Chondrocyte (in vitro differentiated cells): Measurements from ENCODE around the gene XYLT2. TPM values are rescaled to one million over a fixed set of nuclear protein-coding genes. Genes with fewer than 3 reads are reported as not detected.

Source experiments
- DNase-seq: peaks from one replicate; pipeline ENCODE4 v3.0.0; 2021; ENCODE audit warnings: mixed read lengths, low spot score
- H3K27ac Mint-ChIP-seq: one replicate; pipeline ENCODE4 v1.8.0; 2021; ENCODE audit warnings: mild to moderate bottlenecking, moderate library complexity, mixed read lengths; ENCODE audit not compliant: unreplicated experiment
- H3K27me3 Mint-ChIP-seq: 2 replicates; pipeline ENCODE4 v1.8.0; 2021; ENCODE audit warnings: low read depth, mixed read lengths
- H3K36me3 Mint-ChIP-seq: 2 replicates; pipeline ENCODE4 v1.8.0; 2021; ENCODE audit warnings: low read depth, mixed read lengths
- H3K4me1 Mint-ChIP-seq: 2 replicates; pipeline ENCODE4 v1.8.0; 2021; ENCODE audit warnings: low read depth, mild to moderate bottlenecking, mixed read lengths
- H3K4me3 Mint-ChIP-seq: one replicate; pipeline ENCODE4 v1.8.0; 2021; ENCODE audit warnings: mild to moderate bottlenecking, moderate library complexity, mixed read lengths; ENCODE audit not compliant: unreplicated experiment
- H3K9me3 Mint-ChIP-seq: 2 replicates; pipeline ENCODE4 v1.8.0; 2021; ENCODE audit warnings: low read depth, mixed read lengths
- total RNA-seq: library from RNA; stranded (reverse); gene quantifications from 3 replicates; pipeline ENCODE4 v1.2.1, GENCODE V29; 2021
- TF ChIP-seq, protein P1 (sequence below): fragments of 200-600 bp; sonication (generic); IDR thresholded peaks from 2 replicates; pipeline ENCODE4 v1.5.0; 2021; ENCODE audit warnings: antibody characterized with exemption, mild to moderate bottlenecking, moderate library complexity

The XYLT2 gene
- total RNA-seq, 1 donor from 2014 or later = 34.1 TPM

DNA sequence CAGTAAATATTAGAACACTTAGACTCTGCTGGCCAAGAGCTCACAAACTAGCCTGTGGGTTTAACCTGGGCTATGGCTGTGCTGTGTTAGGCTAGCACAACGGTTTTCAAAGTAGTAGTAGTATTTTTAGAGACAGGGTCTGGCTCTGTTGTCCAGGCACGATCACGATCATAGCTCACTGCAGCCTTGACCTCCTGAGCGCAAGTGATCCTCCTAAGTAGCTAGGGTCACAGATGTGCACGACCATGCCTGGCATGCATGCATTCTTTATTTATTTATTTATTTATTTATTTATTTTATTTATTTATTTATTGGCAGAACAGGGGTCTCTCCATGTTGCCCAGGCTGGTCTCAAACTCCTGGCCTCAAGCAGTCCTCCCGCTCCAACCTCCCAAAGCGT is 16.7 kb downstream of the XYLT2 start:
- H3K36me3 Mint-ChIP-seq = peaks cover 3% of the 10 kb centered on the region
- no peaks in the 10 kb centered on the region for H3K9me3 Mint-ChIP-seq
- H3K4me1 Mint-ChIP-seq = peaks cover 29% of the 10 kb centered on the region
- TF ChIP-seq, protein P1, sequence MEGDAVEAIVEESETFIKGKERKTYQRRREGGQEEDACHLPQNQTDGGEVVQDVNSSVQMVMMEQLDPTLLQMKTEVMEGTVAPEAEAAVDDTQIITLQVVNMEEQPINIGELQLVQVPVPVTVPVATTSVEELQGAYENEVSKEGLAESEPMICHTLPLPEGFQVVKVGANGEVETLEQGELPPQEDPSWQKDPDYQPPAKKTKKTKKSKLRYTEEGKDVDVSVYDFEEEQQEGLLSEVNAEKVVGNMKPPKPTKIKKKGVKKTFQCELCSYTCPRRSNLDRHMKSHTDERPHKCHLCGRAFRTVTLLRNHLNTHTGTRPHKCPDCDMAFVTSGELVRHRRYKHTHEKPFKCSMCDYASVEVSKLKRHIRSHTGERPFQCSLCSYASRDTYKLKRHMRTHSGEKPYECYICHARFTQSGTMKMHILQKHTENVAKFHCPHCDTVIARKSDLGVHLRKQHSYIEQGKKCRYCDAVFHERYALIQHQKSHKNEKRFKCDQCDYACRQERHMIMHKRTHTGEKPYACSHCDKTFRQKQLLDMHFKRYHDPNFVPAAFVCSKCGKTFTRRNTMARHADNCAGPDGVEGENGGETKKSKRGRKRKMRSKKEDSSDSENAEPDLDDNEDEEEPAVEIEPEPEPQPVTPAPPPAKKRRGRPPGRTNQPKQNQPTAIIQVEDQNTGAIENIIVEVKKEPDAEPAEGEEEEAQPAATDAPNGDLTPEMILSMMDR = no peak
- H3K27me3 Mint-ChIP-seq = no peaks in the 10 kb centered on the region
- DNase-seq = no peak
- H3K27ac Mint-ChIP-seq = no peak overlapping the region
- H3K4me3 Mint-ChIP-seq = no peak overlapping the region

DNA sequence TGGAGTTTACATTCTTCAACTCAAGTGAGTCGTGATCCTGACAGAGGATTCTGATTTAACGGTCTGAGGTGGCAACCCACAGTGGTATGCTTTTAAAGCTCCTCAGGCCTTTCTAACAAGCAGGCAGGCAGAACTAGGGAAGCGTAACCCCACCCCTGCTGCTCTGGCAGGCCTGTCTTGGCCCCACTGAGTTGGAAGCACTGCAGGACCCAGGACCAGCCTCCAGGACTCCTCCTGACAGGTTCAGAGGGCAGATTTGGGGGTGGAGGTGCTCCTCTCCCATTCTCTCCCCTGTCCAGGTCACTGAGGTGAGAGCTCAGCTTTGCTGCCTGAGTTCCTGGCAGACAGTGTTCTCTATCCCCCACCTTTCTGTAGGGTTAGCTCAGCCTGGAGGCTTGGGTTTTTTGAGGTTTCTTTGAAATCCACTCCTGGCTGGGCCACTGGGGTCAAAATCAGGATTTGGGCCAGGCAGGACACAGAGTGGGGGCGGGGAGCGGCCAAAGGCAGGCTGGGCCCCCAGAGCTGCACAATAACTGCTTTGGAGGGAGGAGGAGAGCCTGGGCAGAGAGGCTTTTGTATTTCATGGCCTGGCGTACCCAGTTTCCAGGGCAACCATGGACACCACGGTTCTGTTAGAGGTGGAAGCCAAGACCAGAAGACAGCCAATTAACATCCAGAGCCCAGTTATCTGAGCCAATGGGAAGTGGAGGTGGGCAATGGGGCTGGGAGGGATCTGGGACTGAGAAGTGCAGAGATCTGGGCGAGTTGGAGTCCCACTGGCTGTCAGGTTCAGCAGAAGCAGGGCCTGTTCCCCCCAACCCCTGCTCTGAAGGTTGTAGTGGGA is 17.5 kb downstream of the XYLT2 start:
- Mint-ChIP-seq H3K4me1 (peaks cover 29% of the 10 kb centered on the region), H3K27me3 (no peaks in the 10 kb centered on the region), H3K27ac (no peak overlapping the region), H3K36me3 (peaks cover 10% of the 10 kb centered on the region), H3K4me3 (no peak overlapping the region), H3K9me3 (no peaks in the 10 kb centered on the region)
- no peak for DNase-seq
- TF ChIP-seq, protein P1 = no peak

DNA sequence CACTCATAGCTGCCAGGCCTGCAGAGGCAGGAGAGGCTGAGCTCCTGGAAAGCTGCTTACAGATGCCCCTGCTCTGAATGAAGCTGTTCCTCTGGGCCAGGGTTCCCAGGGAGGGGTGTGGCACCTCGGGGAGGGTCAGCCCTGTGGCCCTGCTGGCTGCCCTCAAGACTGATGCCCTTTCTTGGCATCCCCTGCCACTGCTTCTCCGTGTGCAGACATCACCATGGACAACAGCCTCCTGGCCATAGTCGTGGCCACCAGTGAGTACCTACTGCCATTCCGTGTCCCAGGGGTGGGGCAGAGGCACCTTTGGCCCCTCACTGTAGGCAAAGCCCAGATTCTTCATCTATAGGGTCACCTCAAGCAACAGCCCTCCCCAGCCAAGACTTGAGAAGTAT is 18.1 kb downstream of the XYLT2 start:
- Mint-ChIP-seq H3K27me3 (no peaks in the 10 kb centered on the region), H3K4me3 (no peak overlapping the region), H3K27ac (no peak overlapping the region), H3K4me1 (peaks cover 29% of the 10 kb centered on the region), H3K36me3 (peaks cover 10% of the 10 kb centered on the region), H3K9me3 (no peaks in the 10 kb centered on the region)
- DNase-seq = peak; percentile 68
- TF ChIP-seq, protein P1 = no peak

DNA sequence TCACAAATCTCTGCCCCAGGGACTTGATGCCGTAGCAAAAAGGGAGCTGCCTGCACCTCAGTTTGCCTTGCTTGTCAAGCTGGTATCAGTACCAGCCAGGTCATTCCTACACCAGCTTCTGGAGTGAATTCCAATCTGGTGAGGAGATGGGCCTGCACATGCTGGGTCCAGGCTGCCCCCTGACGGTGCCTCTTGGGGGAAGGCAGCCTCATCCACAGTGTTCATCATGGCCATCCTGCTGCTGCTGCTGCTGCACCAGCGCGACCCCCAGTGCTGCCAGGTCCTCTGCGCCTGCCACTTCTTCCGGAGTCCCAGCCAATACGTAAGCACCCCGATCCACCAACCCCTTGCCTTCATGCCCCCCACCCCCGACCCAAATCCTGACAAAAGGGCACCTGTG is 18.8 kb downstream of the XYLT2 start:
- H3K4me1 Mint-ChIP-seq = peaks cover 29% of the 10 kb centered on the region
- no peak for DNase-seq
- H3K27ac Mint-ChIP-seq = no peak overlapping the region
- H3K27me3 Mint-ChIP-seq = no peaks in the 10 kb centered on the region
- H3K4me3 Mint-ChIP-seq = no peak overlapping the region
- H3K36me3 Mint-ChIP-seq = peaks cover 10% of the 10 kb centered on the region
- TF ChIP-seq, protein P1 = peak; percentile 44
- H3K9me3 Mint-ChIP-seq = no peaks in the 10 kb centered on the region

DNA sequence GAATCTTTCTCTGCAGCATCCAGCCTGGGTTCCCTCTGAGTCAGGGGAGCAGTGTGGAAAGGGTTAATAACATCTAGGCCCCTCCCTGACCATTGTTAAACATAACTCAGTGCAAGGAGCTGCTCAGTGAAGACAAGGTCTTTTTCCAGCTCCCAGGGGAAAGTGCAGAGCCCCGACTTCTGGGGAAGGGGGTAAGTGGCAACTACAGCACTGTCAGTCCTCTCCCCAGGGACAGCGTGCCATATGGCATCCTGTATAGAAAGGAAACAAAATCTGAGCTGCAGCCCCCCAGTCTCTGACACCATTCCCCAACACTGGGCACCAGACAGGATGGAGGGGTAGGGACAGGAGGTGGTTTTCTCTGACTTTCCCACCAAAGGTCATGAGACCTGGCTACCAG is 19.2 kb downstream of the XYLT2 start:
- Mint-ChIP-seq H3K27me3 (no peaks in the 10 kb centered on the region), H3K4me1 (peaks cover 29% of the 10 kb centered on the region), H3K4me3 (no peak overlapping the region), H3K36me3 (peaks cover 11% of the 10 kb centered on the region), H3K9me3 (no peaks in the 10 kb centered on the region), H3K27ac (no peak overlapping the region)
- TF ChIP-seq, protein P1 = no peak
- peak; percentile 20 for DNase-seq
